HG03565 (cell line): Measurements from ENCODE around the gene MED22.
"Not testable (repeated sequence)": the region's sequence is repeated elsewhere in the genome, so short reads cannot be mapped to it uniquely, and the experiment has no call there.

Source experiments
- ATAC-seq: cut with Tn5 transposase; IDR thresholded peaks from one replicate; pipeline ENCODE4 v1.9.1; 2021; ENCODE audit warnings: mild to moderate bottlenecking, moderate library complexity; ENCODE audit not compliant: unreplicated experiment

MED22 gene

DNA sequence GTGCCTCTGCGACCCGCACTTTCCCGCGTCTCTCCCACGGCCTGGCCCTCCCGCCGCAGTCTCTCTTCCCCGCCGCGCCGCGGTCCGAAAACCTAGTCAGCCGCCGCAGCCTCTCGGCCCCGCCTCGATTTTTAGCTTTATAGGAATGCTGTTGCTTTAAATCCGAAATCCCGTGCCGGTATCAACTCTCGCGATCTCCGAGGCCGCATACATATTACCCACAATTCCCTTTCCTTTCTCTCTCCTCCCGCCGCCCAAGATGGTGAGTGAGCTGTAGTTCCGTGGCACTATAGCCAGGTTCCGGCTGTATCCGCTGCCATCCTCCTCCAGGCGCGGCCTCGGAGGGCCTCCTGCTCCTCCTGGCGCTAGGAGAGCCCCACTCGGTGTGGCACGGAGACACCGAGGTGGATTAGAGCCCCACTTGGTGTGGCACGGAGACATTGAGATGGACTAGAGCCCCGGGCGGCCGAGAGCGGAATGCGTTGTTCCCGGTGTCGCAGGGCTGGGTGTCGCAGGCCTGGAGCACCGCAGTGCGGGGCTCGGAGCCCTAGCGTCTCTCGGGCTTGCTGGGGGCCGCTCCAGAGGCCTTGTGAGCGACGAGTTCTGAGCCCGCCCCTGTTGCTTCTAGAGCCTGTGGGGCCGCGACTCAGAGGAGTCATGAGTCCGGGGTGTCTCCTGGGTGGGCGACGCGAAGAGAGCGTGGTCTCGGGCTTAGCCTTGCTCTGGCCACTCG, at the start of gene MED22, which contains the start of gene RPL7A:
MED22 (minus strand) TSS at position 147 of the 733 bp plus-strand sequence. CDS start 1,469 bp downstream, outside the sequence.
RPL7A (plus strand) TSS at position 234 of the 733 bp plus-strand sequence; CDS start at position 260, 26 bp downstream.
- ATAC-seq: peak; percentile 62

DNA sequence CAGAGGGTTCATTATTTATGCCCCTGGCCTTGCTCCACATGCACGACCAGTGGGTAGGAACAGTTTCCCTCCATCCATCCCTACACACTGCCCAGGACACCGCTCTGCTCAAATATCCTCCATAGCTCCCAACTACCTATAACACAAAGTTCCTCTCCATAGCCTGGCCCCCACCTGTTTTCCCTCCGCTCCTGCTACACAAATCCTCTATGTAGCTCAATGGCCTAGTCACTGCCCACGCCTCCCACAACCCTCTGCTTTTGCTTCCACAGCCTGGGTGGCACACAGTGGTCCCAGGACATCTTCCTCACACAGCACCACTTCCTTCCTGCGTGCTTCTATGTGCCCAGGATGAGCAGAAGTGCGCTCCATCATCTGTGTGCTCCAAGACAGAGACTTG, 49.4 kb upstream of the MED22 start:
- ATAC-seq: no peak

DNA sequence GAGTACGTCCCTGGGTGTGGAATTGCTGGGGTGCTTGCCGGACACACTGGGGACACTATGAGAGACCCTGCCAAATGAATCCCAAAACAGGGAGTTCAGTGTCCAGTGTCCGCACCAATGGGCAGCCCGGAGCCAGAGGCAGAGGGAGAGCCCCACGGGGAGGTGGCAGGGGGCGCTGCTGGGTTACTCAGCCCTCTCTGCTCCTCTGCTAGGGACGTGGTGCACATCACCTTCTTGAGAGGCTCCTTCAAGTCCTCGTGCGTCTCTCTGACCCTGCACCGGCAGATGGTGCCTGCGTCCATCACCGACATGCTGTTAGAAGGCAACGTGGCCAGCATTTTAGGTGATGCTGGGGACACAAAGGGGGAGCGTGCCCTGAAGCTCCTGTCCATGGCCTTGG, 49.0 kb upstream of the MED22 start:
- no peak for ATAC-seq

DNA sequence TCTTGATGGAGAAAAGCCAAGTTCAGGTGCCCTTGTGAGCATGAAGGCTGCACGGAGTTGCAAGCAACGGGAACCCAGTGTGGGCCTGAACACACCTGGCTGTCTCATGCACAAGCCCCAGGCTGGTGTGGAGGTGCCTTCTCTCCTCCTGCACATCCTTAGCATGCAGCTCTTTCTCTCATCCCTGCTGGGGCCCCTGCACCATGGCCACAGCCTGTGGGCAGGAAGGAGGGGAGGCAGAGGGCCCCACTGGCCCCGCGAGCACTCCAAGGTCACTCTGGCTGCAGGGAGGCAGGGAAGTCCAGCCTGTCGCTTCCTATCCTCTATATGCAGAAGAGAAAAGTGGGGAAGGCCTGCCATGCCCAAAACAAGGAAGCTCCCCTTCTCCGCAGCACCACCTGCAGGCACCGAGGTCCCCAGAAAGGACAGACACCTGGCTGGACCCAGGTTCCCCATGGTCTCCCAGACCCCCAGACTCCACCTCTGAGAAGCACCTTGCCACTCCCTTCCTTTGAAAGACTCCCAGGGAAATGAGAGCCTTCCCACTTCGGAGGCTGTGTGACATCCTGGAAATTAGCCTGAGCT, 46.8 kb upstream of the MED22 start:
- ATAC-seq: no peak

DNA sequence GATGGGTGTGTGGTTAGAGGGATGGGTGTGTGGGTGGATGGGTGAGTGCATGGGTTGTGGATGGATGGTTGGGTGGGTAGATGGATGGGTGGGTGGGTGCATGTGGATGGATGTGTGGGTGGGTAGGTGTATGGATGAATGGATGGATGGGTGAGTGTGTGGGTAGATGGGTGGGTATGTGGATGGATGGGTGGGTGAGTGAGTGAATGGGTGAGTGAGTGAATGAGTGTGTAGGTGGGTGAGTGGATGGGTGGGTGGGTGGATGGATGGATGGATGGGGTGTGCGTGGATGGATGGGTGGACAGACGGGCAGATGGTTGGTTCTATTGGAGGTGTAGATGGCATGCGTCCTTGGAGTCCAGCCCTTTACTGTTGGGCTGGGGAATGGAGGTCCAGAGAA, 45.5 kb upstream of the MED22 start:
- ATAC-seq: no peak

DNA sequence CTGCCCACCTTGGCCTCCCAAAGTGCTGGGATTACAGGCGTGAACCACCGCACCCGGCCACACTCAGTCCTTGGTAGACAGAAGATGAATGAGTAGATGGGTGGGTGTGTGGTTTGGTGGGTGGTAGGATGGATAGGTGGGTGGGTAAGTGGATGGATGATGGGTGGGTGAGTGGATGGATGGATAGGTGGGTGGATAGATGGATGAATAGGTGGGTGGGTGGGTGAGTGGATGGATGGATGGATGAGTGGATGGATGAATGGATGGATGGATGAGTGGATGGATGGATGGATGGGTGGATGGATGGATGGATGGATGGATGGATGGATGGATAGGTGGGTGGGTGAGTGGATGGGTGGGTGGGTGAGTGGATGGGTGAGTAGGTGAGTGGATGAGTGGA, 44.4 kb upstream of the MED22 start:
- ATAC-seq: not testable (repeated sequence)

DNA sequence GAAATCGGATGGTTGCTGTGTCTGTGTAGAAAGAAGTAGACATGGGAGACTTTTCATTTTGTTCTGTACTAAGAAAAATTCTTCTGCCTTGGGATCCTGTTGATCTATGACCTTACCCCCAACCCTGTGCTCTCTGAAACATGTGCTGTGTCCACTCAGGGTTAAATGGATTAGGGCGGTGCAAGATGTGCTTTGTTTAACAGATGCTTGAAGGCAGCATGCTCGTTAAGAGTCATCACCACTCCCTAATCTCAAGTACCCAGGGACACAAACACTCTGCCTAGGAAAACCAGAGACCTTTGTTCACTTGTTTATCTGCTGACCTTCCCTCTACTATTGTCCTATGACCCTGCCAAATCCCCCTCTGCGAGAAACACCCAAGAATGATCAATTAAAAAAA, 43.5 kb upstream of the MED22 start:
- not testable (repeated sequence) for ATAC-seq

DNA sequence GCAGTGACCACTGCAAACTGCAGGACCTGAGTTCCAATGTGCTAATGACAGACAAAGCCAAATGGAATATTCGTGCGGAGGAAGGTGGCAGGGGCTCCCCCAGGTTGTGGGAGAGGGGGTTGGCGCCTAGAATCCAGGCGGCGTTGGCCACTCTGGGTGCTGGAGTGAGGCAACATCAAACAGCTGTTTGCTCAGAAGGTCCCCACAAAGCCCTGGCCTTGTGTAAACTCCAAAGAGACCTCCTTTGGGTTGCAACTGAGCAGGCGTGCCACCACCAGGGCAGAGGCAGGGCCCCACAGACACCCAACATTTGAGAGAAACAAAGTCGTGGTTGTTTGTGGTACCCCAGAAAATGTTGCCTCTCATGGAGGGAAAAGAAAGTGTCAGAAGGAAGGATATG, 42.8 kb upstream of the MED22 start:
- ATAC-seq: no peak

DNA sequence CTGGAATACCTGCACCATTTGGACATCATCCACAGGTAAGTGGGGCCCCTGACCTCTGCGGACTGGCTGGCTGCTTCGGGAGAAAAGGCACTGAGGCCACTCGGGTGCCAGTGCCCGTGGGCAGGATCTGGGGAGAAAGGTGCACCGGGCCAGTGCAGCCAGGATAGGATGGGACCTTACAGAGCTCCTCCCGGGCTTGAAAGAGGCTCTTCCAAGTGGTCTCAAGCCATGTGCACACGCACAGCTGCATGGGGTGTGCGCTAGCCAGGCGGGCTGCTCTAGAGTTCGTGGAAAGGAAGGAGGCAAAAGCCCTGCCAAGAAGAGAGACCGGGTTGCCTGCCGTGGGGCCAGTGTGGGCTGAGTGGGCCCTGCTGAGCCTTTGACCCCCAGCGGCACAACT, 41.6 kb upstream of the MED22 start:
- no peak for ATAC-seq

DNA sequence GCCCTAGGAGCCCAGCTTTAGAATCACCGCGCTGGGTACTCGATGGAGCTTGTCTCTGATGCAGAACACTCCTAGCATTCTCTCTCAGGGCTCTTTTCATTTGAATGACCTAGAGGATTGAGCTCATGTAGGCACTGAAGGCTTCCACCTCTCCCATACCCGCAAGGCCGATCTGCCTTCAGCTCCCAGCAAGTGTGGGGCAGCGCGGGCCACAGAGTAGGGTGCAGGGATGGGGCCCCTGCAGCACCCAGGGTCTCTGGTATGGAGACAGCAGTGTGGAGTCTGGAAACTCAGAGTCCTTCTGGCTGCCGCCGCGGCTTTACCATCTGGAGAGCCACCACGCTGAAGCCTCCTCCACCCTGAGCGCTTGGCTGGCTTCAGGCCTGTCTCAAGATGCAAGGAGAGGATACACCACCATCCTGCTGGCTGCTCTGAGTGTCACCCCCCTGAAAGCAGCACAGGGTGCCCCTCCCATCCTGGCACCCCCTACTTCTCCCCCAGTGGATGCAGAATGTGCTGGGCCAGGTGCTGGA, 41.2 kb upstream of the MED22 start:
- ATAC-seq: no peak

DNA sequence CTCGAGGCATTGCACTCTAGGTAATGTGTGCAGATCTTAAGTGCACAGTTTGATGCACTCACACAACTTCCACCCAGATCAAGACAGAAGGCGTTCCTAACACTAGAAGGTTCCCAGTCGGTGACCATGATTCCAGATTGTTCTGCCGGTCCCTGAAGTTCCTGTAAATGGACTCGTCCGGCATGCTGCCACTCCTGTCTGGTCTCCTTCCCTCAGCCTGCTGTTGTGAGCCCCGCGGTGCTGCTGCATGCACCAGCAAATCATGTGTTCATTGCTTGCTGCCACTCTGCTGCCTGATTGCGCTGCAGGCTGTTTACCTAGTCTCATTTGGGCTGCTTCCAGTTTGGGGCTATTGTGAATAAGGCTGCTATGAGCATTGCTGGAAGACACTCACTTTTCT, 39.7 kb upstream of the MED22 start:
- no peak for ATAC-seq

DNA sequence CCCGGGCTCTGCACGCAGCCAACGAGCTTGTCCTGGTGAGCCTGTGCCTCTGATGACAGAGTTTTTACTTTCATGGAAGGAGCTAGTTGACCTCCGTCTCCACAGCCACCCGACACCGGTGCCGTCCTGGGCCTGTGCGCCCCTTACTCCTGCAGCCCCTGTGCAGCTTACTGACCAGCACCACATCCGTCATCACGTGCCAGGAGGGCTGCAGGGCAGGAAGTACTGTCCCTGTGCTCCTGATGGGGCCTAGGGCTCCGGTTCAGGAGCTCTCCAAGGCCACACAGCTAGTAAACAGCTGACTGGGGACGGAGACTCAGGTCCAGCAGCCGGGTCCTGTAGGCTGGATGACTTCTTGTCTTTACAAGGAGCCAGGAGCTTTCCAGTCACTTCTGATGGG, 38.4 kb upstream of the MED22 start:
- no peak for ATAC-seq

DNA sequence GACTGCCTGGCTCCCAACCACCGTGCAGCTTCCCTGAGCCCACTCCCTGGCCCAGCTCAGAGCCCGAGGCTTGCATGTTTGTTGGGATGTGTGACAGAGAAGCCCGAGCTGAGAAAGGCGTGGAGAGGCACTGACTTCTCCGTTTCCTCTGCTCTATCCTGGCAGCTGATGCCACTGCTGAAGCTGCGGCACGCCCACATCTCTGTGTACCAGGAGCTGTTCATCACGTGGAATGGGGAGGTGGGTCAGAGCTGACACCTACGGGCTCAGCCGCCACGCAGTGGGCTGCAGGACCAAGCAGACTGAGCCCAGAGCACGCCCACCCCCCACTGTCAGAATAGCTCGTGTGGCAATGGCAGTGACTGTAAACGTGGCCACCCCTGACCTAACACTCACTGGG, 37.5 kb upstream of the MED22 start:
- no peak for ATAC-seq

DNA sequence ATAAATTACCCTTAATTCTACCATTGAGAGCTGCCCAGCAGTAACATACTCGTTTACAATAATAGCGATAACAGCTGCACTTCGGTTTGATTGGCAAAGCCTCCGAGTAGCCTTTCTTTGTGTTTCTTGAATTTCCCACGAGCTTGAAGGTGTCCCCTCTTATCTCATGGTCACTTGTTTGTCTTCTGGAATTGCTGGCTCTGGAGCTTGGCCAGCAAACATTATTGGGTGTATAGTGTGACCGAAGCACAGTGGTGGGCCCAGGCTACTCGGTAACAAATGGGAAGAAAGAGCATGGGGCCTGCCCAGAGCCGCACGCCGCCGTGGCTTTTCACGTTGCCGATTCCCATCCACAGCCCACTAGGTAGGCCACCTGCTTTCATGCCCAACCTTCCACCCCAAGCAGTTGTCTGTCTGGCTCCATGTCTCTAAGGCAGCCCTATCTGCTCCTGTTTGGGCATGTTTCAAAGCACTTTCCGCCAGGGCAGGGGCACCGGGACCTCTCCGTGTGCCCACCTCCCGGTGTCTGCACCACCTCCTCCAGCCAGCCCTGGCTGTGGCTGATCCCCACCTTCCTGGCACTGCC, 36.9 kb upstream of the MED22 start:
- no peak for ATAC-seq

DNA sequence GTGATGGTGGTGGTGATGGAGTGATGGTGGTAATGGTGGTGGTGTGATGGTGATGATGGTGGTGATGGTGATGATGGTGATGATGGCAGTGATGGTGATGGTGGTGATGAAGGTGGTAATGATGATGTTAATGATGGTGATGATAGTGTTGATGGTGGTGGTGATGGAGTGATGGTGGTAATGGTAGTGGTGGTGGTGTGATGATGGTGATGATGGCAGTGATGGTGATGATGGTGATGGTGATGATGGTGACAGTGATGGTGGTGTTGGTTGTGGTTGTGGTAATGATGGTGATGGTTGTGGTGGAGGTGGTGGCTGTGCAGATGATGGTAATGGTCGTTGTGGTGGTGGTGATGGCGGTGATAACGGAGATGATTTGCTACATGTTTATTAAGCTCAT, 35.5 kb upstream of the MED22 start:
- ATAC-seq: no peak

DNA sequence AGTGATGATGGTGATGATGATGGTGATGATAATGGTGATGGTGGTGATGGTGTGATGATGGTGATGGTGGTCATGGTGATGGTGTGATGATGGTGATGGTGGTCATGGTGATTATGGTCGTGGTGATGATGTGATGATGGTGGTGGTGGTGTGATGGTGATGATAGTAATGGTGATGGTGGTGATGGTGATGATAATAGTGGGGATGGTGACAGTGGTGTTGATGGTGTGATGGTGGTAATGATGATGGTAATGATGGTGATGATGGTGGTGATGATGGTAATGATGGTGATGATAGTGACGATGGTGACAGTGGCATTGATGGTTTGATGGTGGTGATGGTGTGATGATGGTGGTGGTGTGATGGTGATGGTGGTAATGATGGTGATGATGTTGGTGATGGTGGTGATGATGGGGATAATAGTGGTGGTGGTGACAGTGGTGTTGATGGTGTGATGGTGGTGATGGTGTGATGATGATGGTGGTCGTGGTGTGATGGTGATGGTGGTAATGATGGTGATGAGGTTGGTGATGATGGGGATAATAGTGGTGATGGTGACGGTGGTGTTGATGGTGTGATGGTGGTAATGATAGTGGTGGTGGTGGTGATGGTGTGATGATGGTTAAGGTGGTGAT, 34.7 kb upstream of the MED22 start:
- ATAC-seq: no peak

DNA sequence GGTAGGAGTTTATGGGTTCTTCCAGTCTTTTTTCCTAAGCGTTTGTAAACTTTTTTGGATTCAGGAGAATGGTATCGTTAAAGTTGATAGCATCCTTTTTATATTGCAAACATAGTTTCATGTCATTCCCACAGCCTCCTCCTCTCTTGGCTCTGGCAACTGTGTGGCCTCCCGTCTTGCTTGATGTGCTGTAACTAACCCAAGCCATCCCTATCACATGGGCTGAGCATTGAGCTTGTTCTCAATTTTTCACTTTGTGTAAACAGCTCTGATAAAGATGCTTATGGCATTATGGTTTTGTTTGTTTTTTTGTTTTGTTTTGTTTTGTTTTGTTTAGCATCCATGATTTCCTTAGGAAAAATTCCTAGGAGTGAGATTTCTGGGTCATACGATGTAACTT, 32.8 kb upstream of the MED22 start:
- no peak for ATAC-seq

DNA sequence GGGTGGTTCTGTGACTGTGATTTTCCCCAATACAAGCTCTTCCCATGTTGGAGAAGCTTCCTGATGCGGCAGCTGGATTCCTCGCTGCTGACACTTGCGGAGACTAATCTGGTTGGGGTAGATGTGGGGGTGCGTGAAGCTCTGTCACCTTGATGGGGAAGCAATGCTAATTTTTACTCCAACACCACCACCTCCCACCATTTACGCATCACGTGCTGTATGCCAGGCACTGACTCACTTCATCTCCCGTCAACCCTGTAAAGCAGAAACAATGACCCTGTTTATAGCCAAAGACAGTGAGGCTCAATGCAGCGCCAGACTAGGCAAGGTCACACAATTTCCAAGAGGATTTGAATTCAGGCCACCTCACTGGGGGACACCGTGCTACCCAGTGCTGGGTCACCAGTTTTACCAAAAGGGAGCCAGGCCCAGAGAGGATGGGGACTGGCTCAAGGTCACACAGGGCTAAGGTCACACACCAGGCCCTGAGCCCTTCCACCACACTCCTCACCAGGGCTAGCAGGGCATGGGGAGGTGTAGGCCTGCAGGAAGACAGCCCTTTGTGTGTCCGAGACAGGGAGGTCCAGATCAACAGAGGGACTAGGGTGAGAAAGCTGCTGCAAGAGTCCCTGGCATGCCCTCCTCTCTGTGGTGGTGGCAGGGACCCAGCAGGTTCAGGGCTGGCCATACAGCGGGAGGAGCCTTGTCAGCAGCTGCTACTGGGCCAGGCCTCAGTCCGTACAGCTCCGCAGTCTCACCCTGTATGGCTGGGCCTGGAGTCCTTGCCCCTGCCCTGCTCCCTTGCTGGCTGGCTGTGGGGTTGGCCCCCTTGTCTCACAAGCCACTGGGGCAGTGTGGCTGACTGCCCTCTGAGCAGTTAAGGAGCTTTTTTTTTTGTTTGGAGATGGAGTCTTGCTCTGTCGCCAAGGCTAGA, 31.5 kb upstream of the MED22 start:
- no peak for ATAC-seq

DNA sequence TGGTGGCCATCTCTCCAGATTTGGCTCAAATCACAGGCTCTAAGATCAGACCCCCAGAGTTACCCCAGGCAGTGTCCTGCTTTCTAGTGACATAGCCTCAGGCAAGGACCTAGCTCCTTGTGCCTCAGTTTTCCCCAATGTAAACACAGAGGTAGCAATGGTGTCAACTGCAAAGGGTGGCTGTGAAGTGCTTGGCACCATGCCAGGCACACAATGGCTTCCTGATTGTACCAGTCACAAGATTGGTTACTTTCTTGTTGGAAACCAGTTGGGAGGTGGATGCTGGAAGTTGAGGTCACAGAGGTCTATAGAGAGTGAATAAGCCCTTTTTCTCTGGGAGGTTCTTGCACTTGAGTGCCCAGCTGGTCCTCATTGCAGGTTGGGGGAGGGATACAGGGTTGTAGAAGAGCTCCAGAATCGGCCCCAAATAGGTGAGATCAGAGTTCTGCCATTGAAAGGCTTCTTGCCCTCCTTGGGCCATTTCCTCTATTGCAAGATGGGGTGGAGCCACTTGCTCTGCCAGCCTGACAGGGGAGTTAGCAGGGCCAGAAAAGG, 30.6 kb upstream of the MED22 start:
- no peak for ATAC-seq

DNA sequence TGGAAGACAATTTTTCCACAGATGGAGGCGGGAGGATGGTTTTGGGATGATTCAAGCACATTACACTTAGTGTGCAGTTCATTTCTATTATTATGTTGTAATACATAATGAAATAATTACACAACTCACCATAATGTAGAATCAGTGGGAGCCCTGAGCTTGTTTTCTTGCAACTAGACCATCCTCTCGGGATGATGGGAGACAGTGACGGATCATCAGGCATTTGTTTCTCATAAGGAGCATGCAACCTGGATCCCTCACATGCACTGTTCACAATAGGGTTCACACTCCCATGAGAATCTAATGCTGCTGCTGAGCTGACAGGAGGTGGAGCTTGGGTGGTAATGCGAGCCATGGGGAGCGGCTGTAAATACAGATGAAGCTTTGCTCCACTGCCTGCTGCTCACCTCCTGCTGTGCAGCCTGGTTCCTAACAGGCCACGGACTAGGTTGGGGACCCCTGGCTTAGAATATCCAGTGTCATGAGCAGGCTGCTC, 29.8 kb upstream of the MED22 start:
- ATAC-seq: no peak
